ENCODE measurements around the gene R3HDM1.

DNA sequence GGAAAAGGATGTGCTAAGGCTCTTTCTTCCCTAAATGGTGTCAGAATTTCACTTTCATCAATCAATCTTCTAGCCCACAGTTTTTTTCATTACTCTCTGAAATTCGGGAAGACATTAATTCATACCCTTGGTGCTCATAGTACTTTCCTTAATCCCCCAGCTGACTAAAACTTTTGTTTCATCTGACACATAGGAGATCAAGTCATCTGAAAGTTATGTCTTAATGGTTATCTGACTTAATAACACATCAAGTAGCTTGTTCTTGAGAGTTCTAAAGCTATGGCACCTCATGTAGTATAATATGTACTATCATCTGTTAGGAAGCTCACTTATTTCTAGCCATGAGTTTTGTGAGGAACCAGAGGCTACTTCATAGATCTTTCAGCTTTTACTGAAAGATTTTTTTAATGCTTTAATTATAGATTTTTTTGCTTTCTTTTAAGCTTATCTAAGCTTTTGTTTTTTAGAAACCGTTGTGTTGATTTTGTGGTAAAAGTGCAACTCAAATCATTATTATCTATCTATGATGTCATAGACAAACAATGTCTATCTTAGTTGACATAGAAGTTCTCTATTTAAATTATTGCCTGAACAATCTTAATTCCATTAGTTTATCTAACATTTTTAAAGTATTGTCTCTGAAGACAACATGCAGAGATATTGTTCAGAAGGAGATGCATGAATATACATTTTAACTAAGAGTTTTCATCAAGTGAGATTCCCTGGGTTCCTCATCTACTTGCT is 116.7 kb downstream of the R3HDM1 start:
- no peak for TF ChIP-seq POLR2AphosphoS5 (IDR thresholded peaks at IDR 0.05)
- TF ChIP-seq, protein P1, sequence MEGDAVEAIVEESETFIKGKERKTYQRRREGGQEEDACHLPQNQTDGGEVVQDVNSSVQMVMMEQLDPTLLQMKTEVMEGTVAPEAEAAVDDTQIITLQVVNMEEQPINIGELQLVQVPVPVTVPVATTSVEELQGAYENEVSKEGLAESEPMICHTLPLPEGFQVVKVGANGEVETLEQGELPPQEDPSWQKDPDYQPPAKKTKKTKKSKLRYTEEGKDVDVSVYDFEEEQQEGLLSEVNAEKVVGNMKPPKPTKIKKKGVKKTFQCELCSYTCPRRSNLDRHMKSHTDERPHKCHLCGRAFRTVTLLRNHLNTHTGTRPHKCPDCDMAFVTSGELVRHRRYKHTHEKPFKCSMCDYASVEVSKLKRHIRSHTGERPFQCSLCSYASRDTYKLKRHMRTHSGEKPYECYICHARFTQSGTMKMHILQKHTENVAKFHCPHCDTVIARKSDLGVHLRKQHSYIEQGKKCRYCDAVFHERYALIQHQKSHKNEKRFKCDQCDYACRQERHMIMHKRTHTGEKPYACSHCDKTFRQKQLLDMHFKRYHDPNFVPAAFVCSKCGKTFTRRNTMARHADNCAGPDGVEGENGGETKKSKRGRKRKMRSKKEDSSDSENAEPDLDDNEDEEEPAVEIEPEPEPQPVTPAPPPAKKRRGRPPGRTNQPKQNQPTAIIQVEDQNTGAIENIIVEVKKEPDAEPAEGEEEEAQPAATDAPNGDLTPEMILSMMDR (IDR thresholded peaks at IDR 0.05) = no peak
